Spleen (tissue), 11 donors: Measurements from ENCODE around the gene ABHD16B. TPM values are rescaled to one million over a fixed set of nuclear protein-coding genes. Genes with fewer than 3 reads are reported as not detected.

ENCODE experiments used
- DNase-seq: peaks from one replicate; pipeline ENCODE4 v3.0.0-alpha.2; 2020
- H3K27ac ChIP-seq, 8 donors: fragments of 200-600 bp; sonication (generic) in 7 of 8; 1 replicate in 4 of 8; 2 replicates in 4 of 8; pipeline versions ENCODE4 v1.5.0 to v1.8.0; 2016 to 2021; ENCODE audit warnings: inconsistent platforms in 4 of 8, mild to moderate bottlenecking in 4 of 8, moderate library complexity in 1 of 8
- H3K27me3 ChIP-seq, 7 donors: fragments of 200-600 bp; sonication (generic) in 6 of 7; replicated peaks in 1 of 7; 1 replicate in 4 of 7; 2 replicates in 3 of 7; pipeline versions ENCODE4 v1.5.0 to v1.8.0; 2016 to 2021; ENCODE audit warnings: inconsistent platforms in 3 of 7, mild to moderate bottlenecking in 1 of 7
- H3K36me3 ChIP-seq, 6 donors: fragments of 200-600 bp; sonication (generic) in 5 of 6; 1 replicate in 4 of 6; 2 replicates in 2 of 6; pipeline versions ENCODE4 v1.5.0 to v1.8.0; 2016 to 2021; ENCODE audit warnings: inconsistent platforms in 2 of 6
- H3K4me1 ChIP-seq, 6 donors: fragments of 200-600 bp; sonication (generic) in 5 of 6; 1 replicate in 3 of 6; 2 replicates in 3 of 6; pipeline versions ENCODE4 v1.5.0 to v1.8.0; 2016 to 2021; ENCODE audit warnings: inconsistent platforms in 3 of 6
- H3K4me3 ChIP-seq, 8 donors: fragments of 200-600 bp; sonication (generic) in 7 of 8; 1 replicate in 4 of 8; 2 replicates in 4 of 8; pipeline versions ENCODE4 v1.5.0 to v1.8.0; 2016 to 2021; ENCODE audit warnings: inconsistent platforms in 4 of 8, mild to moderate bottlenecking in 4 of 8, moderate library complexity in 2 of 8
- H3K9me3 ChIP-seq, 8 donors: fragments of 200-600 bp; sonication (generic) in 7 of 8; 1 replicate in 4 of 8; 2 replicates in 4 of 8; pipeline versions ENCODE4 v1.5.0 to v1.8.0; 2016 to 2021; ENCODE audit warnings: inconsistent platforms in 4 of 8
- POLR2A ChIP-seq, 3 donors: fragments of 450-650 bp; IDR thresholded peaks; one replicate each; pipeline ENCODE4 v1.5.1; 2017; ENCODE audit warnings: antibody characterized with exemption in 3 of 3, mild to moderate bottlenecking in 1 of 3
- POLR2AphosphoS5 ChIP-seq, 3 donors: sonication (generic); formaldehyde crosslinking; IDR thresholded peaks; one replicate each; pipeline ENCODE4 v1.5.1; 2017; ENCODE audit warnings: antibody characterized with exemption in 3 of 3
- WGBS, 5 donors: extraction: QIAGEN DNeasy Blood & Tissue Kit in 3 of 5; methylation state at CpG; one replicate each; pipeline versions ENCODE4 v1.1.5 to v1.1.7; 2013 to 2018; 5-methylcytosine and 5-hydroxymethylcytosine counted together
- intact Hi-C: fragments of 100-400 bp; cut with DNase I; formaldehyde crosslinking; loops from one replicate; pipeline ENCODE4 v1.15.0; 2023; ENCODE audit warnings: low total_unique reads
- polyA plus RNA-seq, 3 donors: library from polyadenylated mRNA; stranded (reverse); fragments of 200-250 nt; gene quantifications; one replicate each; pipeline ENCODE4 v1.2.1, GENCODE V29; 2013
- total RNA-seq, 7 donors: library from RNA; depleted of rRNA in 3 of 7; stranded (reverse); fragments of >200 nt in 3 of 7; fragmentation: NEBNext Ultra II Directional in 4 of 7; extraction: Animal tissue kit (Norgen Biotek cat#: 25700) in 4 of 7; gene quantifications; one replicate each; pipeline versions ENCODE4 v1.1.0 to v1.2.1, GENCODE V29; 2016 to 2021
- TF ChIP-seq, protein P1 (sequence below), 11 experiments: fragments of 200-600 bp in 7 of 11; fragments of 450-650 bp in 4 of 11; sonication (generic) in 4 of 11; IDR thresholded peaks in 8 of 11; conservative IDR thresholded peaks in 3 of 11; 1 replicate in 7 of 11; 2 replicates in 4 of 11; pipeline versions ENCODE4 v1.4.0 to v1.8.0; 2016 to 2021; ENCODE audit warnings: antibody characterized with exemption in 11 of 11, inconsistent platforms in 4 of 11, mild to moderate bottlenecking in 1 of 11
- donor health status: healthy with polysubstance abuse.
- donor health status: DM: no; HTN: no; CAD: no; lungs with moderate emphysema.
- donor health status: DM: no; HTN: no; CAD: no.
- donor health status: Bipolar disorder and iron deficiency.
- donor health status: healthy.
- donor health status: DM: no; HTN: no; CAD: no.
- donor health status: DM: yes; HTN: yes; CAD: no.

ABHD16B gene
- total and polyA plus RNA-seq, 10 donors: 0.49 to 0.86 (median 0.57) TPM; not detected in 7

DNA sequence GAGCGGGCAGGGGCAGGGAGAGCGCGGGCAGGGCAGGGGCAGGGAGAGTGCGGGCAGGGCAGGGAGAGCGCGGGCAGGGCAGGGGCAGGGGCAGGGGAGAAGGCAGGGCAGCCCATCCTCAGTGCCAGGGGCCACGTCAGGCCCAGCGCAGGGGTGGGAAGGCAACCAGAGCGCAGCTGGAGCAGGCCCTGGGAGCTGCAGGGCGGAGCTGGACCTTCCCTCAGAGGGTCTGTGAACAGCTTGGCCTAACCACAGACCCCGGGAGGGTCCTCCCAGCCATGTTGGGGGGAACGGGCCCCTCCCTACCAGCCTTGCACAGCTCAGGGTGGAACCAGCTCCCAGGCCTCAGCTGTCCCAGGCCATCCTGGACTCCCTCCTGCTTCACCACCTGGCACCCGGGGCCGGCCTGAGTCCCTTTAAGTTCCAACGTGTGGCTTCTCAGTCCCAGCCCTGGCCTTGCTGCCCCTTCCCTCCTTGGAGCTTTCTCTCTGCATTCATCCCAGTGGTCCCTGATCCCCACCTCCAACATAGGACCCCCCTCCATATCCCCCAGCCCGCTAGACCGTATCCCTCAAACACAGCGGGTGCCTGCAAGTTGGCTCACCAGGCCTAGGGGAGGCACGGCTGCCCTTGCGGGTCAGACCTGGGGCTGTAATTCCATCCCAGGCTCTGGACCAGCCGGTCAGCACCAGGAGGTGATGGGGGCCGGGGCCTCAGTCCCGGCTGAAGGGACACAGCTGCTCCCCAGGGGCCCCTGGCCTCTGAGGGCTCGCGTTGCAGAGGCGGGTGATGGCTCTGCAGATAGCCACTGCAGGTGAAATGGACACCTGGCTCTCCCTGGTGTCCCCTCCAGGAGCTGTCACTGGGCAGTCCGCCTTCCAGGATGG, 24.6 kb upstream of the ABHD16B start:
- TF ChIP-seq, protein P1, sequence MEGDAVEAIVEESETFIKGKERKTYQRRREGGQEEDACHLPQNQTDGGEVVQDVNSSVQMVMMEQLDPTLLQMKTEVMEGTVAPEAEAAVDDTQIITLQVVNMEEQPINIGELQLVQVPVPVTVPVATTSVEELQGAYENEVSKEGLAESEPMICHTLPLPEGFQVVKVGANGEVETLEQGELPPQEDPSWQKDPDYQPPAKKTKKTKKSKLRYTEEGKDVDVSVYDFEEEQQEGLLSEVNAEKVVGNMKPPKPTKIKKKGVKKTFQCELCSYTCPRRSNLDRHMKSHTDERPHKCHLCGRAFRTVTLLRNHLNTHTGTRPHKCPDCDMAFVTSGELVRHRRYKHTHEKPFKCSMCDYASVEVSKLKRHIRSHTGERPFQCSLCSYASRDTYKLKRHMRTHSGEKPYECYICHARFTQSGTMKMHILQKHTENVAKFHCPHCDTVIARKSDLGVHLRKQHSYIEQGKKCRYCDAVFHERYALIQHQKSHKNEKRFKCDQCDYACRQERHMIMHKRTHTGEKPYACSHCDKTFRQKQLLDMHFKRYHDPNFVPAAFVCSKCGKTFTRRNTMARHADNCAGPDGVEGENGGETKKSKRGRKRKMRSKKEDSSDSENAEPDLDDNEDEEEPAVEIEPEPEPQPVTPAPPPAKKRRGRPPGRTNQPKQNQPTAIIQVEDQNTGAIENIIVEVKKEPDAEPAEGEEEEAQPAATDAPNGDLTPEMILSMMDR (IDR thresholded peaks at IDR 0.05 in 8 of 11, conservative IDR thresholded peaks at IDR 0.05 in 3 of 11): no peak
- TF ChIP-seq POLR2A (IDR thresholded peaks at IDR 0.05): no peak
- no peak for TF ChIP-seq POLR2AphosphoS5 (IDR thresholded peaks at IDR 0.05)
- no peak for DNase-seq
- no peak overlapping the region for H3K4me3 ChIP-seq
- H3K36me3 ChIP-seq: no peaks in the 10 kb centered on the region
- intact Hi-C loops: no loop called here
- WGBS, 5 donors: 85 to 92% (median 88%) methylated on average over 23 to 27 of the region's 27 CpGs
- peak overlapping the region in 2 of 8 donors; percentile 30 to 37 for H3K27ac ChIP-seq
- peaks cover 0 to 29% (median 12%) of the 10 kb centered on the region in 7 donors for H3K27me3 ChIP-seq
- H3K4me1 ChIP-seq: peaks cover 10 to 51% (median 34%) of the 10 kb centered on the region in 6 donors
- H3K9me3 ChIP-seq: no peaks in the 10 kb centered on the region

GRCh38 chr20:63837479-63837878, 23.8 kb upstream of the ABHD16B start:
- Histone ChIP-seq H3K27me3 (peaks cover 0 to 29% (median 4%) of the 10 kb centered on the region in 7 donors), H3K27ac (peak overlapping the region in 2 of 8 donors; percentile 30 to 37), H3K4me3 (no peak overlapping the region), H3K36me3 (no peaks in the 10 kb centered on the region), H3K4me1 (peaks cover 18 to 51% (median 32%) of the 10 kb centered on the region in 6 donors), H3K9me3 (no peaks in the 10 kb centered on the region)
- 41 to 66% (median 59%) methylated on average over 8 of the region's 8 CpGs for WGBS, 5 donors
- intact Hi-C loops: no loop called here
- no peak for DNase-seq
- TF ChIP-seq, protein P1 (IDR thresholded peaks at IDR 0.05 in 8 of 11, conservative IDR thresholded peaks at IDR 0.05 in 3 of 11): no peak
- TF ChIP-seq POLR2AphosphoS5 (IDR thresholded peaks at IDR 0.05): no peak
- TF ChIP-seq POLR2A (IDR thresholded peaks at IDR 0.05): no peak

DNA sequence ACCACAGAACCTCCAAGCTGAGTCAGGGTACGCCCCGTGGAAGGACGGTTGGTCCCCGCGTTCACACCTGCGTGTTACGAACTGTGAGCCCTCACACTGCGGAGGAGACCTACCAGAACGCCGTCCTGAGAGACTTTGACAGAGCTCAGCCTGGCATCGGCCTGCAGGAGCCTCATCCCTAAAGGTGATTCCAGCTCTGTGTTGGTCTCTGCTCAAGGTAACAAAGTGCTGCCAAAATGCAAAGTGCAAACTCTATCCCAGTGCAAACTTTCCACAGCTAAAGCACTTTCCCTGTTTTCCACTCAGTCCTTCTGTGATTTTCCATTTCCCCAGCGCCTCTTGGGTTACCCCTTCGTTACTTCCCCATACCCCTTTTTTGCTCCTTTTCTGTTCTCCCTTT, 21.7 kb upstream of the ABHD16B start:
- Histone ChIP-seq H3K9me3 (no peaks in the 10 kb centered on the region), H3K27me3 (peaks cover 0 to 29% (median 4%) of the 10 kb centered on the region in 7 donors), H3K4me3 (no peak overlapping the region), H3K36me3 (no peaks in the 10 kb centered on the region), H3K4me1 (peaks cover 2 to 51% (median 29%) of the 10 kb centered on the region in 6 donors), H3K27ac (no peak overlapping the region)
- WGBS, 5 donors: 83 to 89% (median 88%) methylated on average over 13 of the region's 13 CpGs
- intact Hi-C loops: no loop called here
- no peak for DNase-seq
- TF ChIP-seq POLR2A (IDR thresholded peaks at IDR 0.05) (no peak), POLR2AphosphoS5 (IDR thresholded peaks at IDR 0.05) (no peak)
- TF ChIP-seq, protein P1 (IDR thresholded peaks at IDR 0.05 in 8 of 11, conservative IDR thresholded peaks at IDR 0.05 in 3 of 11): no peak

DNA sequence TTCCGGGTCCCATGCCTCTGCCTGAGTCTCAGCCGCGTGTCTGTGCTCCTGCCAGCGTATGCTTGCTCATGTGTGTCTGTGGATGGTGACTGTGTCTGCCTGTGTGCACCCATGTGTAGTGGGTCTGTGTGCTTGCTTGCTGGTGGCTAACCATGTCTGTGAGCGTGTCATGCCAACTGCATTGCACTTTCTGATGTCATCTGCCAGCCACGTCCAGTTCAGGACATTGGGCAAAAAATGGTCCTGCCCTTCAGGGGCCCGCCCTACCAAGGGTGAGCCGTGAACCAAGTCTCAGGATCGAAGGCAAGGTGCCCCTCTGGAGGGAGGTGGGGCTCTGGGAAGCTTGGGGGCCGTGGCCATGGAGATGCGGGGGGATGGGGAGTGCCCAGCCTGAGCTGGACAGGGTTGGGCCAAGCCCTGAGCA, 20.9 kb upstream of the ABHD16B start:
- Histone ChIP-seq H3K9me3 (no peaks in the 10 kb centered on the region), H3K27ac (no peak overlapping the region), H3K4me3 (no peak overlapping the region), H3K4me1 (peaks cover 9 to 51% (median 32%) of the 10 kb centered on the region in 6 donors), H3K27me3 (peaks cover 0 to 36% (median 8%) of the 10 kb centered on the region in 7 donors), H3K36me3 (no peaks in the 10 kb centered on the region)
- WGBS, 5 donors: 74 to 84% (median 79%) methylated on average over 8 to 11 of the region's 11 CpGs
- DNase-seq: no peak
- intact Hi-C loops: no loop called here
- no peak for TF ChIP-seq POLR2A (IDR thresholded peaks at IDR 0.05)
